Heart left ventricle (tissue), 16 donors: ENCODE data around the gene FBXW5. TPM values are rescaled to one million over a fixed set of nuclear protein-coding genes. Genes with fewer than 3 reads are reported as not detected.

ENCODE experiments used
- ATAC-seq, 4 donors: fragments of 200-7000 bp; cut with Tn5 transposase; one replicate each; pipeline ENCODE4 v1.9.1; 2020 to 2022; ENCODE audit warnings: moderate library complexity in 4 of 4, mild to moderate bottlenecking in 3 of 4, moderate number of reproducible peaks in 1 of 4
- DNase-seq, 5 donors: peaks; one replicate each; pipeline ENCODE4 v3.0.0-alpha.2; 2020
- H3K27ac ChIP-seq, 12 donors: fragments of 200-600 bp; sonication (generic) in 4 of 12; one replicate each; pipeline versions ENCODE4 v1.5.0 to v1.8.0; 2016 to 2022; ENCODE audit warnings: mild to moderate bottlenecking in 2 of 12
- H3K27me3 ChIP-seq, 9 donors: fragments of 200-600 bp; sonication (generic) in 2 of 9; one replicate each; pipeline versions ENCODE4 v1.5.1 to v1.8.0; 2016 to 2022; ENCODE audit warnings: mild to moderate bottlenecking in 3 of 9
- H3K36me3 ChIP-seq, 9 donors: fragments of 200-600 bp; sonication (generic) in 2 of 9; one replicate each; pipeline versions ENCODE4 v1.5.0 to v1.8.0; 2018 to 2022; ENCODE audit warnings: mild to moderate bottlenecking in 2 of 9
- H3K4me1 ChIP-seq, 12 donors: fragments of 200-600 bp; sonication (generic) in 4 of 12; one replicate each; pipeline versions ENCODE4 v1.5.0 to v1.8.0; 2016 to 2022; ENCODE audit warnings: mild to moderate bottlenecking in 3 of 12
- H3K4me3 ChIP-seq, 12 donors: fragments of 200-600 bp; sonication (generic) in 4 of 12; one replicate each; pipeline versions ENCODE4 v1.5.0 to v1.8.0; 2017 to 2022; ENCODE audit warnings: mild to moderate bottlenecking in 9 of 12, moderate library complexity in 4 of 12
- H3K9me3 ChIP-seq, 12 donors: fragments of 200-600 bp; sonication (generic) in 4 of 12; one replicate each; pipeline versions ENCODE4 v1.5.0 to v1.8.0; 2016 to 2022; ENCODE audit warnings: mild to moderate bottlenecking in 1 of 12
- CTCF ChIP-seq, 12 donors: fragments of 200-600 bp; sonication (generic) in 4 of 12; IDR thresholded peaks; one replicate each; pipeline versions ENCODE4 v1.5.0 to v1.8.0; 2018 to 2022; ENCODE audit warnings: antibody characterized with exemption in 12 of 12, mild to moderate bottlenecking in 5 of 12
- POLR2A ChIP-seq, 2 donors: fragments of 450-650 bp; IDR thresholded peaks; one replicate each; pipeline ENCODE4 v1.6.1; 2017; ENCODE audit warnings: antibody characterized with exemption in 2 of 2, mild to moderate bottlenecking in 2 of 2, moderate library complexity in 2 of 2
- WGBS, 4 donors: extraction: QIAGEN DNeasy Blood & Tissue Kit in 2 of 4; methylation state at CpG; one replicate each; pipeline versions ENCODE4 v1.1.5 to v1.1.7; 2013 to 2018; 5-methylcytosine and 5-hydroxymethylcytosine counted together
- intact Hi-C, 10 donors: fragments of 100-400 bp; cut with DNase I; formaldehyde crosslinking; loops; one replicate each; pipeline versions ENCODE4 v1.11.1 to v1.14.2; 2022
- polyA plus RNA-seq, 2 donors: library from polyadenylated mRNA; stranded (reverse); fragments of 200-250 nt; gene quantifications; one replicate each; pipeline ENCODE4 v1.2.3, GENCODE V29; 2013
- total RNA-seq, 9 donors: library from RNA; depleted of rRNA in 2 of 9; stranded (reverse); fragments of >200 nt in 2 of 9; fragmentation: NEBNext Ultra II Directional in 3 of 9; extraction: Animal tissue kit (Norgen Biotek cat#: 25700) in 3 of 9; gene quantifications; one replicate each; pipeline versions ENCODE4 v1.1.0 to v1.2.4, GENCODE V29; 2016 to 2023
- donor health status: ischemic (EF 13 %, LVEDD 7.1; RV severe dilation, severe dysfunction).
- donor health status: healthy with polysubstance abuse.
- donor health status: DM: no; HTN: yes; CAD: no.
- donor health status: DM: no; HTN: no; CAD: no.
- donor health status: ischemic (EF 25% LVEDD 6.9; RV normal size, moderate dysfunction).
- donor health status: ischemic (EF 25% LVEDD 5.7; RV mildly dilated, moderate dysfunction).
- donor health status: healthy.
- donor health status: DM: yes; HTN: yes; CAD: no.
- donor health status: ischemic (EF 35%, LVEDD 5.7; RV mildly dilated, moderate dysfunction).
- donor health status: nonischemic (EF 11% LVEDD 7.7; RV severe dilation, severe dysfunction).
- donor health status: DM: yes; HTN: yes; CAD: no.
- donor health status: PGD.
- donor health status: ischemic (EF 29% LVEDD 5.4; RV normal size, mild dysfunction).
- donor health status: nonischemic (EF 23%, LVEDD 6.1; RV moderate dilation, normal function).

The FBXW5 gene
- total and polyA plus RNA-seq, 11 donors, result 110 to 388 (median 148) TPM

DNA sequence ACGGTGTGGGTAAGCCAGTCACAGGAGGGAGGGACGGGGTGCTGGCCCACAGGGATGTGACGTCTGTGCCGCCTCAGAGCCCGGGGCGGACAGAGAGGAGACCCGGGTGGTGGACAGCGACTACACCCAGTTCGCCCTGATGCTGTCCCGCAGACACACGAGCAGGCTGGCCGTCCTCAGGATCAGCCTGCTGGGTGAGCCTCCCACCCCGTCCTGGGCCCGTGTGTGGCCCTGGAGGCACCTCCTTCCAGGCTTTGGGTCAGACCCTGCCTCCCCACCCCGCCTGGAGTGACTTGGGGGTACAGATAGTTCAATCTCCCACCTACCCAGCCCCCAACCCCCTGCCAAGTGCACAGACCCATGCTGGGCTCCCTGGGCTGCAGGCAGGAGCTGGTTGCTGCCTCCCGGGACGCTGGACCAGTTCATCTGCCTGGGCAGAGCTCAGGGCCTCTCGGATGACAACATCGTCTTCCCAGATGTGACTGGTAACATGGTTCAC is 9.3 kb upstream of the FBXW5 start:
- H3K9me3 ChIP-seq, result no peaks in the 10 kb centered on the region
- peaks cover 0 to 36% (median 16%) of the 10 kb centered on the region in 12 donors for H3K4me1 ChIP-seq
- DNase-seq (peak in 1 of 5 donors; percentile 52), ATAC-seq (no peak)
- no peaks in the 10 kb centered on the region for H3K36me3 ChIP-seq
- no peaks in the 10 kb centered on the region for H3K27me3 ChIP-seq
- intact Hi-C loops, result loop anchor here in 2 of 10 donors (2.0 to 5.0 kb wide), 2 partner anchors 21 to 38 kb away; partner anchors contain the start of gene PAXX (in 1 of the 2)
- H3K27ac ChIP-seq, result no peak overlapping the region
- 71 to 87% (median 84%) methylated on average over 5 to 19 of the region's 19 CpGs for WGBS, 4 donors
- H3K4me3 ChIP-seq, result no peak overlapping the region
- TF ChIP-seq CTCF (IDR thresholded peaks at IDR 0.05) (no peak), POLR2A (IDR thresholded peaks at IDR 0.05) (no peak)

DNA sequence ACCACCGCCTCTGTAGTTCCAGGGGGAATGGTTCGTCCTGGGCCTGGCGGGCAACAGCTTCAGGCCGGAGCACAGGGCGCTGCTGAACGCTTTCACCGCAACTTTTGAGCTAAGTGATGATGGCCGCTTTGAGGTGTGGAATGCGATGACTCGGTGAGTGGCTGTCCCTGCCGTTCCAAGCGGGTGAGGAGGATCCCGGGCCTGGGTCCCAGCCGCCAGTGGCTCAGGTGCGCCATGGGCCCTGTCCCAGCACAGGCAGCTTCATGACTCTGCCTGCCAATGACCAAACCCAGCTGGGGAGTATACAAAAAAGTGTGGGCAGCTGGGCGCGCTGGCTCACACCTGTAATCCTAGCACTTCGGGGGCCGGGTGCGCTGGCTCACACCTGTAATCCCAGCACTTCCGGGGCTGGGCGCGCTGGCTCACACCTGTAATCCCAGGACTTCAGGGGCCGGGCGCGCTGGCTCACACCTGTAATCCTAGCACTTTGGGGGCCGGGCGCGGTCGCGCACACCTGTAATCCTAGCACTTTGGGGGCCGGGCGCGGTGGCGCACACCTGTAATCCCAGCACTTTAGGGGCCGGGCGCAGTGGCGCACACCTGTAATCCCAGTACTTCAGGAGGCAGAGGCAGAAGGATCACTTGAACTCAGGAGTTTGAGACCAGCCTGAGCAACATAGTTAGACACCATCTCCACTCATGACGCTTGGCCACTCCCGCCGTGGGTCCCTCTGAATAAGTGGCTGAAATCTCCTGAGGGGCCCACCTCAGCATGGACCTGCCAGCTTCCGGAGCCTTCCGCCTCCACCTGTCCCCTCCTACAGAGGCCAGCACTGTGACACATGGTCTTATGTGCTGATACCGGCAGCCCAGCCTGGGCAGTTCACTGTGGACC is 8.6 kb upstream of the FBXW5 start:
- peak in 1 of 5 donors; percentile 51 for DNase-seq
- no peaks in the 10 kb centered on the region for H3K36me3 ChIP-seq
- no peaks in the 10 kb centered on the region for H3K27me3 ChIP-seq
- 69 to 85% (median 80%) methylated on average over 25 to 44 of the region's 44 CpGs for WGBS, 4 donors
- TF ChIP-seq CTCF (IDR thresholded peaks at IDR 0.05), result no peak
- TF ChIP-seq POLR2A (IDR thresholded peaks at IDR 0.05), result no peak
- peaks cover 0 to 43% (median 21%) of the 10 kb centered on the region in 12 donors for H3K4me1 ChIP-seq
- peak overlapping the region in 3 of 12 donors; percentile 16 to 20 (median 19) for H3K4me3 ChIP-seq
- intact Hi-C loops, result loop anchor here in 2 of 10 donors (2.0 to 5.0 kb wide), 2 partner anchors 22 to 39 kb away; partner anchors contain the start of gene PAXX (in 1 of the 2)
- no peaks in the 10 kb centered on the region for H3K9me3 ChIP-seq
- H3K27ac ChIP-seq, result peak overlapping the region in 10 of 12 donors; percentile 4 to 98 (median 58)
- ATAC-seq, result no peak

DNA sequence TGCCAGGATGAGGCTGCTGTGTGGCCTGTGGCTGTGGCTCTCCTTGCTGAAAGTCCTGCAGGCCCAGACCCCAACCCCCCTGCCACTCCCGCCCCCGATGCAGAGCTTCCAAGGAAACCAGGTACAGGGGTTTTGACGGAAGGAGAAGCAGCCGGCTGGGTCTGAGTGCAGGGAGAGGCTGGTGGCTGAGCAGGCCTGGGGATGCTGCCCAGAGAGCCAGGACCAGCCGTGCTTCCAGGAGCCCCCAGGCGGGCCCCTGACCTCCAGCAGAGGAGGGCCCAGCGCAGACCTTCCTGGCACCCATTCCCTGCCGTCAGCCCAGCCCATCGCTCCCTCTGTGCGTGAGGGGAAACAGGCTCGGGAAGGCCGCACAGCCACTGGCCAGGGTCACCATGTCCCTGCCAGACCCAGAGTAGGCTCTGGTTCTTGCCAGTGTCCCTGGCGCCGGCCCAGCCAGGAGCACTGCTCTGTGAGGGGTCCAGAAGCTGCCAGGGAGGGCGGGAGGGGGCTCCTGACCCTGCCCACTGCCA is 7.8 kb upstream of the FBXW5 start:
- WGBS, 4 donors, result 24 to 63% (median 47%) methylated on average over 3 to 15 of the region's 15 CpGs

More for the DNA sequence above, 7.8 kb upstream of the FBXW5 start:
- TF ChIP-seq POLR2A (IDR thresholded peaks at IDR 0.05) (no peak), CTCF (IDR thresholded peaks at IDR 0.05) (no peak)
- Histone ChIP-seq H3K4me3 (peak overlapping the region in 3 of 12 donors; percentile 16 to 20 (median 19)), H3K36me3 (no peaks in the 10 kb centered on the region), H3K27me3 (no peaks in the 10 kb centered on the region), H3K4me1 (peaks cover 0 to 50% (median 26%) of the 10 kb centered on the region in 12 donors), H3K27ac (peak overlapping the region in 10 of 12 donors; percentile 4 to 98 (median 58)), H3K9me3 (no peaks in the 10 kb centered on the region)
- DNase-seq (peak in 1 of 5 donors; percentile 72), ATAC-seq (peak in 2 of 4 donors; percentile 3 to 5)
- intact Hi-C loops, result loop anchor here in 2 of 10 donors (2.0 to 5.0 kb wide), 2 partner anchors 22 to 40 kb away; partner anchors contain the start of gene PAXX (in 1 of the 2)
